Adrenal gland (tissue), 12 donors: ENCODE measurements around the gene MSRB2. TPM values are rescaled to one million over a fixed set of nuclear protein-coding genes. Genes with fewer than 3 reads are reported as not detected.

Experiments
- DNase-seq, 7 donors: peaks; one replicate each; pipeline ENCODE4 v3.0.0-alpha.2; 2019 to 2020
- H3K27ac ChIP-seq, 5 donors: fragments of 200-600 bp; sonication (generic) in 4 of 5; 1 replicate in 3 of 5; 2 replicates in 2 of 5; pipeline versions ENCODE4 v1.5.1 to v1.8.0; 2016 to 2020; ENCODE audit warnings: mild to moderate bottlenecking in 1 of 5
- H3K27me3 ChIP-seq: fragments of 200-600 bp; 2 replicates; pipeline ENCODE4 v1.8.0; 2021
- H3K36me3 ChIP-seq, 2 donors: fragments of 200-600 bp; replicated peaks in 1 of 2; 1 replicate in 1 of 2; 2 replicates in 1 of 2; pipeline versions ENCODE4 v1.5.1 to v1.8.0; 2018 to 2022
- H3K4me1 ChIP-seq, 2 donors: fragments of 200-600 bp; replicated peaks in 1 of 2; 1 replicate in 1 of 2; 2 replicates in 1 of 2; pipeline versions ENCODE4 v1.5.1 to v1.8.0; 2018 to 2021
- H3K4me3 ChIP-seq, 4 donors: fragments of 200-600 bp; sonication (generic) in 3 of 4; one replicate each; pipeline ENCODE4 v1.5.1; 2016 to 2018
- H3K9me3 ChIP-seq, 3 donors: fragments of 200-600 bp; sonication (generic) in 1 of 3; replicated peaks in 1 of 3; 1 replicate in 2 of 3; 2 replicates in 1 of 3; pipeline versions ENCODE4 v1.5.1 to v1.8.0; 2016 to 2021
- POLR2A ChIP-seq, 2 donors: fragments of 450-650 bp; IDR thresholded peaks; one replicate each; pipeline ENCODE4 v1.6.1; 2017; ENCODE audit warnings: antibody characterized with exemption in 2 of 2, mild to moderate bottlenecking in 2 of 2, moderate library complexity in 1 of 2
- WGBS, 4 donors: extraction: QIAGEN DNeasy Blood & Tissue Kit in 2 of 4; methylation state at CpG; one replicate each; pipeline versions ENCODE4 v1.1.5 to v1.1.7; 2013 to 2017; 5-methylcytosine and 5-hydroxymethylcytosine counted together
- intact Hi-C, 2 donors: fragments of 100-400 bp; cut with DNase I; formaldehyde crosslinking; loops; one replicate each; pipeline versions ENCODE4 v1.14.1 to v1.15.0; 2022 to 2023
- polyA plus RNA-seq, 3 donors: library from polyadenylated mRNA; stranded (reverse); fragments of 200-250 nt in 2 of 3; fragments of 350-450 nt in 1 of 3; fragmentation: Illumina TruSeq in 1 of 3; extraction: RNeasy Lipid Tissue Mini Kit (QIAGEN cat#74804) in 1 of 3; gene quantifications; one replicate each; pipeline ENCODE4 v1.2.3, GENCODE V29; 2013 to 2014
- total RNA-seq, 9 donors: library from RNA; depleted of rRNA in 4 of 9; stranded (reverse); fragments of >200 nt in 4 of 9; fragments of 120-200 nt in 1 of 9; fragmentation: NEBNext Ultra II Directional in 1 of 9; extraction: Animal tissue kit (Norgen Biotek cat#: 25700) in 1 of 9; gene quantifications; one replicate each; pipeline versions ENCODE4 v1.1.0 to v1.2.4, GENCODE V29; 2013 to 2023
- TF ChIP-seq, protein P1 (sequence below), 6 experiments: fragments of 450-650 bp in 4 of 6; fragments of 200-600 bp in 2 of 6; sonication (generic) in 1 of 6; IDR thresholded peaks; 1 replicate in 5 of 6; 2 replicates in 1 of 6; pipeline versions ENCODE4 v1.5.1 to v1.8.0; 2016 to 2021; ENCODE audit warnings: antibody characterized with exemption in 6 of 6, mild to moderate bottlenecking in 2 of 6, moderate library complexity in 1 of 6
- donor health status: healthy with polysubstance abuse.
- donor health status: Bipolar disorder and iron deficiency.
- donor health status: DM: yes; HTN: yes; CAD: no.
- donor health status: DM: no; HTN: no; CAD: no.
- donor health status: DM: no; HTN: no; CAD: no.
- donor health status: DM: yes; HTN: yes; CAD: no.

Gene MSRB2
- total and polyA plus RNA-seq, 12 donors, result 17.1 to 78.8 (median 48.5) TPM

DNA sequence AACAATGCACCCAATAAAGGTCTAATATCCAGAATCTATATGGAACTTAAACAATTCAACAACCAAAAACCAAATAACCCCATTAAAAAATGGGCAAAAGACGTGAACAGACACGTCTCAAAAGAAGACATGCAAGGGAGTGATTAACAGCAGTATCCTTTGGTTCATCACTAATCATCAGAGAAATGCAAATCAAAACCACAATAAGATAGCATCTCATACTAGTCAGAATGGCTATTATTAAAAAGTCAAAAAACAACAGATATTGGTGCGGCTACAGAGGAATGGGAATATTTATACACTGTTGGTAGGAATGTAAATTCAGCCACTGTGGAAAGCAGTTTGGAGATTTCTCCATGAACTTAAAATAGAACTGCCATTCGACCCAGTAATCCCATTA, 46.6 kb downstream of the MSRB2 start:
- TF ChIP-seq, protein P1, sequence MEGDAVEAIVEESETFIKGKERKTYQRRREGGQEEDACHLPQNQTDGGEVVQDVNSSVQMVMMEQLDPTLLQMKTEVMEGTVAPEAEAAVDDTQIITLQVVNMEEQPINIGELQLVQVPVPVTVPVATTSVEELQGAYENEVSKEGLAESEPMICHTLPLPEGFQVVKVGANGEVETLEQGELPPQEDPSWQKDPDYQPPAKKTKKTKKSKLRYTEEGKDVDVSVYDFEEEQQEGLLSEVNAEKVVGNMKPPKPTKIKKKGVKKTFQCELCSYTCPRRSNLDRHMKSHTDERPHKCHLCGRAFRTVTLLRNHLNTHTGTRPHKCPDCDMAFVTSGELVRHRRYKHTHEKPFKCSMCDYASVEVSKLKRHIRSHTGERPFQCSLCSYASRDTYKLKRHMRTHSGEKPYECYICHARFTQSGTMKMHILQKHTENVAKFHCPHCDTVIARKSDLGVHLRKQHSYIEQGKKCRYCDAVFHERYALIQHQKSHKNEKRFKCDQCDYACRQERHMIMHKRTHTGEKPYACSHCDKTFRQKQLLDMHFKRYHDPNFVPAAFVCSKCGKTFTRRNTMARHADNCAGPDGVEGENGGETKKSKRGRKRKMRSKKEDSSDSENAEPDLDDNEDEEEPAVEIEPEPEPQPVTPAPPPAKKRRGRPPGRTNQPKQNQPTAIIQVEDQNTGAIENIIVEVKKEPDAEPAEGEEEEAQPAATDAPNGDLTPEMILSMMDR (IDR thresholded peaks at IDR 0.05), result no peak
- no peak for TF ChIP-seq POLR2A (IDR thresholded peaks at IDR 0.05)
- no peaks in the 10 kb centered on the region for H3K27me3 ChIP-seq
- H3K27ac ChIP-seq, result no peak overlapping the region
- no peak overlapping the region for H3K4me3 ChIP-seq
- intact Hi-C loops, result no loop called here
- DNase-seq, result no peak
- H3K36me3 ChIP-seq, result no peaks in the 10 kb centered on the region
- WGBS, 4 donors, result 81 to 86% (median 82%) methylated on average over 4 of the region's 4 CpGs
- no peaks in the 10 kb centered on the region for H3K9me3 ChIP-seq
- no peaks in the 10 kb centered on the region for H3K4me1 ChIP-seq

DNA sequence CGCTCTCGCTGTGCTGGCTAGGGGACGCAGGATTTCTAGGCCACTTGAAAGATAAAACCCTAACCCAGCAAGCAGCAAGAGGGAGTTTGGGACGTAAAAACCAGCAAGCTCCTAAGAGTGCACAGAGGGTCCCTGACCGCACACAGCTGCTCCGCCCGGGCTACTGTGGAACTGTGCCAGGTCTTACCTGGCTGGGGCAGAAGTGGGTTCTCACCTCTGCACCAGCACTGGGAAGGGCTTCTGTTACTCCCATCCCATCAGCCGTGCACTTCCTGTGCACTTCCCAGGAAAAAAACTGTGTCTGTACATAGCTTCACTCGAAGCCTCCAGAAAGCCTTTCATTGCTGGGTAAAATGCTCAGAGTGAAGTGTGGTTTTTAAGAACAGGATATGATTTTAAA, 50.9 kb downstream of the MSRB2 start:
- no peaks in the 10 kb centered on the region for H3K4me1 ChIP-seq
- WGBS, 4 donors, result 68 to 77% (median 71%) methylated on average over 8 to 9 of the region's 9 CpGs
- intact Hi-C loops, result no loop called here
- H3K4me3 ChIP-seq, result no peak overlapping the region
- no peaks in the 10 kb centered on the region for H3K9me3 ChIP-seq
- DNase-seq, result no peak
- H3K27ac ChIP-seq, result no peak overlapping the region
- no peak for TF ChIP-seq POLR2A (IDR thresholded peaks at IDR 0.05)
- TF ChIP-seq, protein P1 (IDR thresholded peaks at IDR 0.05), result no peak
- H3K27me3 ChIP-seq, result no peaks in the 10 kb centered on the region
- H3K36me3 ChIP-seq, result no peaks in the 10 kb centered on the region

DNA sequence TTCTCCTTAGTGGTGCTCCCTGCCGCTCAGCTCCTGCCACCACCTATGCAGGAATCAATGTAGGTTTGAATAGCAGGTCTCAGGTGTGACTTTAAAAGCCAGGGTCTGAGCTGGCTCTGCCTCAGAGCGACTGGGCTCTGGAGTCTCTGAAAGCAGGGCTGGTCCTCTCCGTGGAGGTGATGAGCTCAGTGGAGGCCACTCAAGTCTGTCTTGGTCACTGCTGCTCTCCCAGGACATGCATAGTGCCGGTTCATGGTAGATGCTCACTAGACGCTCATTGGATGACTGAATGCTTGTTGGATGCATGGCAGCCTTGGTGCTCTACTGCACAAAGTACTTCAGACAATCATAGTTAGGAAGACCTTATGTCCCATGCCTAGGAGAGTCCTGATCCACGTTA, 51.7 kb downstream of the MSRB2 start:
- H3K4me3 ChIP-seq, result no peak overlapping the region
- no peaks in the 10 kb centered on the region for H3K27me3 ChIP-seq
- whole genome bisulfite sequencing, 4 donors, result 75 to 89% (median 83%) methylated on average over 4 to 6 of the region's 6 CpGs
- no peaks in the 10 kb centered on the region for H3K36me3 ChIP-seq
- intact Hi-C loops, result no loop called here
- DNase-seq, result no peak
- TF ChIP-seq, protein P1 (IDR thresholded peaks at IDR 0.05), result no peak
- no peak for TF ChIP-seq POLR2A (IDR thresholded peaks at IDR 0.05)
- H3K9me3 ChIP-seq, result no peaks in the 10 kb centered on the region
- H3K4me1 ChIP-seq, result no peaks in the 10 kb centered on the region
- H3K27ac ChIP-seq, result no peak overlapping the region

DNA sequence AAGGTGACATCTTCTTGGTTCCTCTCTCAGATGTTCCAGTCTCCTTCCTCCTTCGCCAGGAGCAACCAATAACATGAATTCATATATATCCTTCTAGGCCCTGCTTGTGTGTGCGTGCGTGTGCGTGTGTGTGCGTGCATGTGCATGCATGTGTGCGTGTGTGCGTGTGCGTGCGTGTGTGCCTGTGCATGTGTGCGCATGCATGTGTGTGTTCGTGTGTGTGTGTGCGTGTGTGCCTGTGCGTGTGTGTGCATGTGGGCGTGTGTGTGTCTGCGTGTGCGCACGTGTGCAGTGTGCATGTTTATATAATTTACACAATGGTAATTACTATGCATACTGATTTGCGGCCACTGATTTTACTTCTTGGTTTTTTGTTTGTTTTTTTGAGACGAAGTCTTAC, 52.8 kb downstream of the MSRB2 start:
- intact Hi-C loops, result no loop called here
- no peaks in the 10 kb centered on the region for H3K36me3 ChIP-seq

More for the DNA sequence above, 52.8 kb downstream of the MSRB2 start:
- WGBS, 4 donors, result 87 to 94% (median 90%) methylated on average over 19 of the region's 19 CpGs
- no peaks in the 10 kb centered on the region for H3K9me3 ChIP-seq
- no peaks in the 10 kb centered on the region for H3K4me1 ChIP-seq
- no peak for DNase-seq
- no peaks in the 10 kb centered on the region for H3K27me3 ChIP-seq
- no peak overlapping the region for H3K4me3 ChIP-seq
- no peak for TF ChIP-seq POLR2A (IDR thresholded peaks at IDR 0.05)
- TF ChIP-seq, protein P1 (IDR thresholded peaks at IDR 0.05), result no peak
- H3K27ac ChIP-seq, result no peak overlapping the region
